HFFc6 (cell line): ENCODE measurements around the gene SYT8. TPM values are rescaled to one million over a fixed set of nuclear protein-coding genes. Genes with fewer than 3 reads are reported as not detected.
A peak's percentile ranks its signal among the peaks of the same experiment; 100 is the strongest.

ENCODE experiments used
- DNase-seq: peaks from one replicate; pipeline ENCODE4 v3.0.0-alpha.2; 2018
- H3K27ac Mint-ChIP-seq: 2 replicates; pipeline ENCODE4 v1.8.0; 2020; ENCODE audit warnings: mild to moderate bottlenecking, mixed read lengths
- H3K27me3 Mint-ChIP-seq: 2 replicates; pipeline ENCODE4 v1.8.0; 2021; ENCODE audit warnings: mild to moderate bottlenecking, moderate library complexity, mixed read lengths; ENCODE audit not compliant: insufficient read depth
- H3K36me3 Mint-ChIP-seq: 2 replicates; pipeline ENCODE4 v1.8.0; 2021; ENCODE audit warnings: low read depth, mixed read lengths
- H3K4me1 Mint-ChIP-seq: 2 replicates; pipeline ENCODE4 v1.8.0; 2020; ENCODE audit warnings: low read depth, mixed read lengths
- H3K4me3 Mint-ChIP-seq: 2 replicates; pipeline ENCODE4 v1.8.0; 2020; ENCODE audit warnings: mild to moderate bottlenecking, moderate library complexity, mixed read lengths
- H3K9me3 Mint-ChIP-seq: 2 replicates; pipeline ENCODE4 v1.8.0; 2020; ENCODE audit warnings: mild to moderate bottlenecking, mixed read lengths
- total RNA-seq, 6 experiments: library from RNA; stranded (reverse); fragmentation: NEBNext Ultra II Directional; extraction: Animal tissue kit (Norgen Biotek cat#: 25700); gene quantifications; 2 replicates in 1 of 6; 3 replicates in 5 of 6; pipeline ENCODE4 v1.2.3, GENCODE V29; 2021
- TF ChIP-seq, protein P1 (sequence below): fragments of 200-600 bp; sonication (generic); IDR thresholded peaks from 2 replicates; pipeline ENCODE4 v1.5.0; 2021; ENCODE audit warnings: antibody characterized with exemption, mild to moderate bottlenecking

The SYT8 gene
- total RNA-seq, 6 experiments from 2014 or later: not detected

DNA sequence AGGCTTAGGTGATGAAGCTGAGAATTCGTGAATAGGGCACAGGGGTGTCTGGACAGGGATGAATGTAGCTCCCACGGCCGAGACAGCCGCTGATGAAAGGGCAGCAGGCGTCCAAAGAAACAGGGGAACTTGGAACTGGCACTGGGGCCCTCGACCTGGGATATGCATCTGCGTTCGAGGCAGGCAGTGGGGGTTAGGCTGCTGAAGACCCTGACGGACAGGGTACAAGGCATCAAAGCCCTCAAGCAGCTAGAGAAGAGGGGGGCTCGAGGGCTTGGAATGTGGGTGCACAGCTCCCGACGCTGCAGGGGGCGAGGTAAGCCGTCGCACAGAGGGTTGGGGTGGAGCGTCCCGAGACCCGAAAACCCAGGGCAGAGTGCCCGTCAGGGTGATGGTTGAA, 6.9 kb upstream of the SYT8 start:
- H3K9me3 Mint-ChIP-seq: no peaks in the 10 kb centered on the region
- H3K27me3 Mint-ChIP-seq: peaks cover 10% of the 10 kb centered on the region
- H3K4me1 Mint-ChIP-seq: peaks cover 17% of the 10 kb centered on the region
- H3K36me3 Mint-ChIP-seq: no peaks in the 10 kb centered on the region
- TF ChIP-seq, protein P1, sequence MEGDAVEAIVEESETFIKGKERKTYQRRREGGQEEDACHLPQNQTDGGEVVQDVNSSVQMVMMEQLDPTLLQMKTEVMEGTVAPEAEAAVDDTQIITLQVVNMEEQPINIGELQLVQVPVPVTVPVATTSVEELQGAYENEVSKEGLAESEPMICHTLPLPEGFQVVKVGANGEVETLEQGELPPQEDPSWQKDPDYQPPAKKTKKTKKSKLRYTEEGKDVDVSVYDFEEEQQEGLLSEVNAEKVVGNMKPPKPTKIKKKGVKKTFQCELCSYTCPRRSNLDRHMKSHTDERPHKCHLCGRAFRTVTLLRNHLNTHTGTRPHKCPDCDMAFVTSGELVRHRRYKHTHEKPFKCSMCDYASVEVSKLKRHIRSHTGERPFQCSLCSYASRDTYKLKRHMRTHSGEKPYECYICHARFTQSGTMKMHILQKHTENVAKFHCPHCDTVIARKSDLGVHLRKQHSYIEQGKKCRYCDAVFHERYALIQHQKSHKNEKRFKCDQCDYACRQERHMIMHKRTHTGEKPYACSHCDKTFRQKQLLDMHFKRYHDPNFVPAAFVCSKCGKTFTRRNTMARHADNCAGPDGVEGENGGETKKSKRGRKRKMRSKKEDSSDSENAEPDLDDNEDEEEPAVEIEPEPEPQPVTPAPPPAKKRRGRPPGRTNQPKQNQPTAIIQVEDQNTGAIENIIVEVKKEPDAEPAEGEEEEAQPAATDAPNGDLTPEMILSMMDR: no peak
- H3K27ac Mint-ChIP-seq: no peak overlapping the region
- no peak for DNase-seq
- no peak overlapping the region for H3K4me3 Mint-ChIP-seq

DNA sequence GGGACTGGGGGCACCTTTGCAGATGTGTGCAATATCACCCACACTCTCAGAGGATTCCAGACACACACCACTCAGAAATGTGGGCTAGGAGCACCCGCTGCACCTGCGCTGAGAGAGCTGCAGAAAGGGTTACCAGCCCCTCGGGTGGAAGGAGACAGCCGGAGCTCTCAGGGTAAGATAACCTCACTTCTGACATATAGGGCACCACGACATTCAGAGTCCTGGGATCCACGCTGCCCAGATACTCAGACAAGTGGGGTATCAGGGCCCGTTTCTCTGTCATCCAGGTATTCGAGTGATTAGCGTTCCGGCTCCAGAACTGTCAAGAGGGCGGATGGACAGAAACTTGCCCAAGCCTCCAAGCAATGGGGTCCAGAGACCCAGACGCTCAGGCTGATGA, 6.2 kb upstream of the SYT8 start:
- Mint-ChIP-seq H3K27me3 (peaks cover 11% of the 10 kb centered on the region), H3K4me3 (no peak overlapping the region), H3K36me3 (no peaks in the 10 kb centered on the region), H3K9me3 (no peaks in the 10 kb centered on the region), H3K4me1 (peaks cover 17% of the 10 kb centered on the region), H3K27ac (no peak overlapping the region)
- no peak for DNase-seq
- TF ChIP-seq, protein P1: no peak

DNA sequence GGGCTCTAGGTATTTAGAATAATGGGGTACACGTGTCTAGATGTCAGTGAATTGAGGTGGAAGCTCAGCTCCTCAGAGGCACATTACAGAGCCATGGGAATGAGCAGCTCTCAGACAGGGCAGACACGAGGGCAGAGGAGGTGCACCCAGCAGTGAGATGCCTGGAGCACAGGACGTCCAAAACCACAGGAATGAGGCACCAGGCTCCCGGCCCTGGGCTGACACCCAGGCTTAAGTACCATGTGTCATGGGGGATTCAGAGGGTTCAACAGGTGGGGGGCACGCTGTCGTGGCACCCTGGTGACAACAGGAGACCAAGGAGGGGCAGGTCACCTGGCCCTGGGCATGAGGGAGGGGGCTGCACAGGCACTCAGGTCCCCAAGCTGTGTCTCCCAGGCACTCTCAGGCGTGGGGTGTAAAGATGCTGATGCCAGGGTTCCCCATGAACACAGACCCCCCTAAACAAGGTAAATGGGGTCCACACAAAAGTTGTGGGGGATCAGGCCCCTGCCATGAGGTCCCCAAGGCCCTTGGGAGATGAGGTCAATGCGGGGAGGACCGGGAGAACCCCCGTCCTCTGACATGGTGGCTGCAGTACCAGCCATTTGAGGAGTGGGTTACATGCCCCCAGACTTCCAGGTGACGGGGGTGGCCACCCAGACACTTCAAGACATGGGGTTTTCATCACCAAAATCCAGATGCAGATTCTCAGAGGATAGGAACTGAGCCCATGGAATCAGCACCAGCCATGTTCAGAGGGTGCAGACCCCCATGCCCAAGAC, 5.6 kb upstream of the SYT8 start:
- Mint-ChIP-seq H3K4me3 (no peak overlapping the region), H3K36me3 (no peaks in the 10 kb centered on the region), H3K9me3 (no peaks in the 10 kb centered on the region), H3K27ac (peak overlapping the region; percentile 38; the same call in 1 of the 2 replicates), H3K27me3 (peaks cover 12% of the 10 kb centered on the region), H3K4me1 (peaks cover 17% of the 10 kb centered on the region)
- DNase-seq: peak; percentile 58
- TF ChIP-seq, protein P1: no peak

GRCh38 chr11:1830004-1830321, 4.8 kb upstream of the SYT8 start:
- peaks cover 12% of the 10 kb centered on the region for H3K27me3 Mint-ChIP-seq
- H3K9me3 Mint-ChIP-seq: no peaks in the 10 kb centered on the region
- H3K36me3 Mint-ChIP-seq: no peaks in the 10 kb centered on the region
- H3K4me3 Mint-ChIP-seq: no peak overlapping the region
- peaks cover 17% of the 10 kb centered on the region for H3K4me1 Mint-ChIP-seq
- TF ChIP-seq, protein P1: no peak
- no peak for DNase-seq
- H3K27ac Mint-ChIP-seq: no peak overlapping the region

GRCh38 chr11:1830322-1831223, 4.2 kb upstream of the SYT8 start:
- Mint-ChIP-seq H3K4me1 (peaks cover 17% of the 10 kb centered on the region), H3K36me3 (no peaks in the 10 kb centered on the region), H3K27ac (no peak overlapping the region), H3K4me3 (no peak overlapping the region), H3K27me3 (peaks cover 14% of the 10 kb centered on the region), H3K9me3 (no peaks in the 10 kb centered on the region)
- DNase-seq: no peak
- TF ChIP-seq, protein P1: no peak
